Gastroesophageal sphincter (tissue), 4 donors: ENCODE data around the gene GLI1. TPM values are rescaled to one million over a fixed set of nuclear protein-coding genes. Genes with fewer than 3 reads are reported as not detected.
A peak's percentile ranks its signal among the peaks of the same experiment; 100 is the strongest.

ENCODE experiments used
- ATAC-seq: fragments of 150-250 bp; one replicate; pipeline ENCODE4 v1.9.1; 2016; ENCODE audit warnings: mild to moderate bottlenecking, moderate library complexity
- H3K27ac ChIP-seq, 4 donors: fragments of 200-600 bp; sonication (generic) in 3 of 4; 1 replicate in 3 of 4; 2 replicates in 1 of 4; pipeline ENCODE4 v1.5.1; 2016 to 2019
- H3K27me3 ChIP-seq: fragments of 200-600 bp; sonication (generic); one replicate; pipeline ENCODE4 v1.5.1; 2019
- H3K36me3 ChIP-seq, 2 donors: fragments of 200-600 bp; sonication (generic); one replicate each; pipeline ENCODE4 v1.5.1; 2019; ENCODE audit warnings: control low read depth in 1 of 2
- H3K4me1 ChIP-seq, 3 donors: fragments of 200-600 bp; sonication (generic); 1 replicate in 2 of 3; 2 replicates in 1 of 3; pipeline ENCODE4 v1.5.1; 2016 to 2019; ENCODE audit warnings: control low read depth in 2 of 3
- H3K4me3 ChIP-seq, 2 donors: fragments of 200-600 bp; sonication (generic); one replicate each; pipeline ENCODE4 v1.5.1; 2019; ENCODE audit warnings: mild to moderate bottlenecking in 1 of 2, moderate library complexity in 1 of 2
- H3K9me3 ChIP-seq, 3 donors: fragments of 200-600 bp; sonication (generic); one replicate each; pipeline ENCODE4 v1.5.1; 2017 to 2019; ENCODE audit warnings: control low read depth in 2 of 3
- EP300 ChIP-seq: sonication (generic); formaldehyde crosslinking; IDR thresholded peaks from one replicate; pipeline ENCODE4 v1.6.1; 2017; ENCODE audit warnings: antibody characterized with exemption, mild to moderate bottlenecking
- POLR2A ChIP-seq, 2 donors: fragments of 450-650 bp; IDR thresholded peaks; one replicate each; pipeline ENCODE4 v1.6.1; 2017; ENCODE audit warnings: antibody characterized with exemption in 2 of 2, mild to moderate bottlenecking in 2 of 2, moderate library complexity in 1 of 2
- POLR2AphosphoS5 ChIP-seq: sonication (generic); formaldehyde crosslinking; IDR thresholded peaks from one replicate; pipeline ENCODE4 v1.6.1; 2017; ENCODE audit warnings: antibody characterized with exemption
- WGBS, 2 donors: methylation state at CpG; one replicate each; pipeline ENCODE4 v1.1.5; 2018; ENCODE audit warnings: low coverage in 1 of 2; 5-methylcytosine and 5-hydroxymethylcytosine counted together
- total RNA-seq, 4 donors: library from RNA; depleted of rRNA; stranded (reverse); fragments of >200 nt; gene quantifications; one replicate each; pipeline ENCODE4 v1.1.0, GENCODE V29; 2016
- TF ChIP-seq, protein P1 (sequence below), 4 experiments: fragments of 200-600 bp in 2 of 4; fragments of 450-650 bp in 2 of 4; sonication (generic) in 1 of 4; IDR thresholded peaks; one replicate each; pipeline ENCODE4 v1.5.1; 2017 to 2019; ENCODE audit warnings: antibody characterized with exemption in 4 of 4, mild to moderate bottlenecking in 2 of 4, moderate library complexity in 2 of 4

Gene GLI1
- total RNA-seq, 4 donors from 2014 or later = 0.15 to 3.6 (median 0.30) TPM

DNA sequence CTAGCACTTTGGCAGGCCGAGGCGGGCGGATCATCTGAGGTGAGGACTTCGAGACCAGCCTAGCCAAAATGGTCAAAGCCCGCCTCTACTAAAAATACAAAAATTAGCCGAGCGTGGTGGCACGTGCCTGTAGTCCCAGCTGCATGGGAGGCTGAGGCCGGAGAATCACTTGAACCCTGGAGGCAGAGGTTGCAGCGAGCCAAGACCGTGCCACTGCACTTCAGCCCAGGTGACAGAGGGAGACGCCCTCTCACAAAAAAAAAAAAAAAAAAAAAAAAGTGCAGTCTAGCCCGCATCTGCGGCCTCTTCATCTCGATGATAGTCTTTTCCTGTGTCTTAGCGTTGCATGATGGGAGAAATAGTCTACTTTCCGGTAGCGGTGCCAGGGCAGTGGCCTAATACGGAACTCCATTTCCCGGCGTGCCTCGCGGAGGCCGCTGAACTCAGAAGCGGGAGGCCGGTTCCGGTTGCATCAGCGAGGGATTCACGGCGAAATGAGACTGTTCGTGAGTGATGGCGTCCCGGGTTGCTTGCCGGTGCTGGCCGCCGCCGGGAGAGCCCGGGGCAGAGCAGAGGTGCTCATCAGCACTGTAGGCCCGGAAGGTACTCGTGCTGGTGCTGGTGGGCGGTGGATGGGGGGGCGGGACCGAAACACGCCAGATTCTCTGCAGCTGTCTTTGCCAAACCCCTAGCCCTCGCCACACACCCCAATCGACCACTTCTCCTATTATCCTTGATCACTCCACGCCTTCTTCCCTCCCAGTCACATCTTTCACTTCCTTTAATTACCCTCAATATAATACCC is 28.2 kb downstream of the GLI1 start, which contains the start of gene MARS1:
TSS of gene MARS1 (plus strand) at position 472 of the 805 bp plus-strand sequence. CDS start at position 495, 23 bp downstream.
- H3K27me3 ChIP-seq = peaks cover 6% of the 10 kb centered on the region
- TF ChIP-seq EP300 (no peak), POLR2A (IDR thresholded peaks at IDR 0.05) (peak; percentile 41 to 53), POLR2AphosphoS5 (peak; percentile 82)
- TF ChIP-seq, protein P1, sequence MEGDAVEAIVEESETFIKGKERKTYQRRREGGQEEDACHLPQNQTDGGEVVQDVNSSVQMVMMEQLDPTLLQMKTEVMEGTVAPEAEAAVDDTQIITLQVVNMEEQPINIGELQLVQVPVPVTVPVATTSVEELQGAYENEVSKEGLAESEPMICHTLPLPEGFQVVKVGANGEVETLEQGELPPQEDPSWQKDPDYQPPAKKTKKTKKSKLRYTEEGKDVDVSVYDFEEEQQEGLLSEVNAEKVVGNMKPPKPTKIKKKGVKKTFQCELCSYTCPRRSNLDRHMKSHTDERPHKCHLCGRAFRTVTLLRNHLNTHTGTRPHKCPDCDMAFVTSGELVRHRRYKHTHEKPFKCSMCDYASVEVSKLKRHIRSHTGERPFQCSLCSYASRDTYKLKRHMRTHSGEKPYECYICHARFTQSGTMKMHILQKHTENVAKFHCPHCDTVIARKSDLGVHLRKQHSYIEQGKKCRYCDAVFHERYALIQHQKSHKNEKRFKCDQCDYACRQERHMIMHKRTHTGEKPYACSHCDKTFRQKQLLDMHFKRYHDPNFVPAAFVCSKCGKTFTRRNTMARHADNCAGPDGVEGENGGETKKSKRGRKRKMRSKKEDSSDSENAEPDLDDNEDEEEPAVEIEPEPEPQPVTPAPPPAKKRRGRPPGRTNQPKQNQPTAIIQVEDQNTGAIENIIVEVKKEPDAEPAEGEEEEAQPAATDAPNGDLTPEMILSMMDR (IDR thresholded peaks at IDR 0.05) = peak in 1 of 4 experiments; percentile 20
- 0% methylated on average over 5 to 13 of the region's 47 CpGs for WGBS, 2 donors
- peak within 1 kb of the TSS; percentile 70 to 94 for H3K4me3 ChIP-seq
- H3K27ac ChIP-seq = peak within 1 kb of the TSS; percentile 47 to 88 (median 84)
- H3K36me3 ChIP-seq = peaks cover 0 to 39% of the 10 kb centered on the region in 2 donors
- ATAC-seq = peak; percentile 99
- no peaks in the 10 kb centered on the region for H3K9me3 ChIP-seq
- peaks cover 4 to 21% (median 8%) of the 10 kb centered on the region in 3 donors for H3K4me1 ChIP-seq

DNA sequence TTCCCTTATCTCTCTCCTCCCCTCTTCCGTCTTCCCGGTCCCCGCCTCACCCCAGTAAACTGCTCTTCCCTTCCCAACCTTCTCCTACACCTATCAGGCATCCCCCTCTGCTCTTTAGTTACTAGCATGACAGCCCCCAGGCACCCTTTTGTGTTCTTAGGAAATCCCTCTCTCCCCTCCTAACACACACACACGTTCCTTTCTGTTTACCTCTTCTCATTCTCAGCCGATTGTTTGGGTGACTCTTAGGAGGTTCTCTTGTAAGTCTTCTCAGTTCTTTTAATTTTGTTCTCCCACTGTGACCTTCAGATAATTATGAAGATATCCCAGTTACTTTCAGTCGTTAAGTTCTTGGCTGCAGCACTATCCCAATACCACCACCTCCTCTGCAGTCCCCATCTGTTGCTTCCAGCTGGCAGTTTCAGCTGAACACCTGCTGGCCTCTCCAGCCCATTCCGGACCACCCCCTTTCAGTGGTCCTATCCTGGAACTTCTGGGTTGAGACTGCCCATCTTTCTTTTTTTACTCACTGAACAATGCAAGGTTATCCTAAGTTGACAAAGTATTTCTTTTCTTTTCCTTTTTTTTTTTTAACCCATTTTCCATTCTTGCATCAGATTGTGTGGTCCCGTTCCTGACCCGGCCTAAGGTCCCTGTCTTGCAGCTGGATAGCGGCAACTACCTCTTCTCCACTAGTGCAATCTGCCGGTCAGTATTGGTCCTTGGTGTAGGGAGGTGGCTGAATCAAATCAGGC is 29.0 kb downstream of the GLI1 start:
- peaks cover 4% of the 10 kb centered on the region for H3K27me3 ChIP-seq
- H3K4me3 ChIP-seq = peak overlapping the region; percentile 70 to 94
- H3K4me1 ChIP-seq = peaks cover 4 to 21% (median 8%) of the 10 kb centered on the region in 3 donors
- H3K9me3 ChIP-seq = no peaks in the 10 kb centered on the region
- peaks cover 0 to 40% of the 10 kb centered on the region in 2 donors for H3K36me3 ChIP-seq
- 22 to 30% methylated on average over 10 of the region's 11 CpGs for WGBS, 2 donors
- TF ChIP-seq, protein P1 (IDR thresholded peaks at IDR 0.05) = no peak
- TF ChIP-seq POLR2A (IDR thresholded peaks at IDR 0.05) = no peak
- TF ChIP-seq EP300 = no peak
- TF ChIP-seq POLR2AphosphoS5 = no peak
- H3K27ac ChIP-seq = peak overlapping the region; percentile 47 to 88 (median 84)
- ATAC-seq = no peak

DNA sequence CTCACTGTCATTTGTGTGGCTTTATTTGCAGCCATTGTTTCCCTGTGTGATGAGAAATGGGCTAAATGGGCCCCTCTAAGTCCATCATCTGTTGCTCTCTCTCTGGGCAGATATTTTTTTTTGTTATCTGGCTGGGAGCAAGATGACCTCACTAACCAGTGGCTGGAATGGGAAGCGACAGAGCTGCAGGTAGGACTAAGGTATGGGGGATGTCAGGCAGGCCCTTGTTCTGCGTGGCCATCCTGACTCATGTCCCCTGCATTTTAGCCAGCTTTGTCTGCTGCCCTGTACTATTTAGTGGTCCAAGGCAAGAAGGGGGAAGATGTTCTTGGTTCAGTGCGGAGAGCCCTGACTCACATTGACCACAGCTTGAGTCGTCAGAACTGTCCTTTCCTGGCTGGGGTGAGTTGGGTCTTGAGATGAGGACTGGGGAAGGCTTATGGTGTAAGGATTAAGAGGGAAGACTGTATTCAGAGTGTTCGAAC is 29.6 kb downstream of the GLI1 start:
- peaks cover 4% of the 10 kb centered on the region for H3K27me3 ChIP-seq
- H3K9me3 ChIP-seq = no peaks in the 10 kb centered on the region
- 75 to 80% methylated on average over 2 to 3 of the region's 5 CpGs for WGBS, 2 donors
- H3K27ac ChIP-seq = peak overlapping the region in 1 of 4 donors; percentile 83
- ATAC-seq = no peak
- no peak for TF ChIP-seq POLR2AphosphoS5
- no peak for TF ChIP-seq EP300
- TF ChIP-seq, protein P1 (IDR thresholded peaks at IDR 0.05) = no peak
- TF ChIP-seq POLR2A (IDR thresholded peaks at IDR 0.05) = no peak
- peaks cover 4 to 21% (median 8%) of the 10 kb centered on the region in 3 donors for H3K4me1 ChIP-seq
- H3K4me3 ChIP-seq = peak overlapping the region in 1 of 2 donors; percentile 70
- H3K36me3 ChIP-seq = peaks cover 0 to 45% of the 10 kb centered on the region in 2 donors

DNA sequence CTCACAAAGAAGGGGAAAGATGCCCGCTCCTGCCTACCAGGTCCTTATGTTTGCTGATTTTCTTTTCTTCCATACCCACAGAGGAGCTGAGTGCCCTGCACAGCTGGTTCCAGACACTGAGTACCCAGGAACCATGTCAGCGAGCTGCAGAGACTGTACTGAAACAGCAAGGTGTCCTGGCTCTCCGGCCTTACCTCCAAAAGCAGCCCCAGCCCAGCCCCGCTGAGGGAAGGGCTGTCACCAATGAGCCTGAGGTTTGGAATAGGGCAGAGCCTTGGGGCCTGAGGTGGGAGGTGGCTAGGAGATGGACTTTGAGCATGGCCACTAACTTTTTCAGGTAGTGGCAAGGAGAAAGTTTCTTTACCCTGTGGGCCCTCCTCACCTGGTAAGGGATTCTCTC is 30.5 kb downstream of the GLI1 start:
- peaks cover 4 to 21% (median 8%) of the 10 kb centered on the region in 3 donors for H3K4me1 ChIP-seq
- TF ChIP-seq EP300 = no peak
- TF ChIP-seq POLR2AphosphoS5 = no peak
- TF ChIP-seq, protein P1 (IDR thresholded peaks at IDR 0.05) = no peak
- H3K27ac ChIP-seq = no peak overlapping the region
- peaks cover 0 to 49% of the 10 kb centered on the region in 2 donors for H3K36me3 ChIP-seq
- peaks cover under 1% of the 10 kb centered on the region for H3K27me3 ChIP-seq
- H3K9me3 ChIP-seq = no peaks in the 10 kb centered on the region
- no peak for ATAC-seq
- H3K4me3 ChIP-seq = no peak overlapping the region
- WGBS, 2 donors = 95% methylated on average over 3 of the region's 4 CpGs; no CpG with 5 or more reads in 1 of the 2 donors
